H1 (cell line): ENCODE data around the gene ZBTB9. TPM values are rescaled to one million over a fixed set of nuclear protein-coding genes. Genes with fewer than 3 reads are reported as not detected.

Source experiments
- JUND ChIP-seq: IDR thresholded peaks from 2 replicates; pipeline ENCODE4 v1.6.1; 2011; ENCODE audit warnings: mild to moderate bottlenecking, improper control_type of control experiment, low read length
- POLR2AphosphoS5 ChIP-seq: IDR thresholded peaks from 2 replicates; pipeline ENCODE4 v1.6.1; 2011; ENCODE audit warnings: low read depth, low read length
- SUZ12 ChIP-seq: fragments of 200-600 bp; sonication (generic); IDR thresholded peaks from 2 replicates; pipeline ENCODE4 v1.6.1; 2012; ENCODE audit warnings: mild to moderate bottlenecking, inconsistent platforms, low read length, moderate library complexity, mixed read lengths
- polyA plus RNA-seq, 7 experiments: library from polyadenylated mRNA; depleted of rRNA in 3 of 7; stranded (reverse) in 5 of 7; unstranded in 2 of 7; fragments of >200 nt in 5 of 7; fragments of 200-250 nt in 2 of 7; gene quantifications; 1 replicate in 5 of 7; 2 replicates in 1 of 7; 4 replicates in 1 of 7; pipeline versions ENCODE4 v1.2.1 to v1.2.3, GENCODE V29; 2011 to 2013; ENCODE audit warnings: missing spikeins in 2 of 7, mixed read lengths in 2 of 7
- total RNA-seq: library from RNA; stranded (reverse); fragmentation: NEBNext Ultra II Directional; extraction: Animal tissue kit (Norgen Biotek cat#: 25700); gene quantifications from 2 replicates; pipeline ENCODE4 v1.2.1, GENCODE V29; 2021

ZBTB9 gene
- total and polyA plus RNA-seq, 2 of the 8 experiments (the other 6 are each of a cell fraction or from before 2014, with no cell fraction given): 16.9 to 20.2 TPM

DNA sequence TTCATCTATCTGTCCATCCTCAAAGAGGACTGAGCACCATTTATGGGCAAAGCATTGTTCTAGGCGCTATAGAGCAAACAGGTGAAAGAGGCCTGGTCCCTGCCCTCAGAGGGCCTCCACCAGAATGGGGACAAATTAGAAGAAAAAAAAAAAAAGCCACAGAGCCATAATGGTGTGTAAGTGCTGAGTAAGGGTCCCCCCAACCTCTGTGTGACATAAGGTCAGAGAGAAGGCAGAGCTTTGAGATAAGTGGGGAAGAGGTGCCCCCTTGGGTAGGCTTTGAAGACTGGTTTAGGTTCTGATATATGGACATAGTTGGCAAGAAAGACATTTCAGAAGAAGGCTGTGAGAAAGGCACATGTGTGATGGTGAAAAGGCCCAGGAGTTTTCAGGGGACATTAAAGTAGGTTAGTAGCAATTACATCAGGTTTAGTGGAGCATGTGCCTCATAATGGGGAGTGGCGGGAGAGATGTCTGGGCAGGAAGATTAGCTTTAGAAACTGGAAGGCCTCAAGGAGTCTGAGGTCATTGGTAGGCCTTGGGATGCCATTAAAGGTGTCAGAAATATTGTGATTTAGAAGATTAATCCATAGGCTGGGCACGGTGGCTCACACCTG is 15.3 kb upstream of the ZBTB9 start (continued):
- TF ChIP-seq SUZ12 (no peak), JUND (no peak), POLR2AphosphoS5 (no peak)
